GM12875 (cell line): ENCODE results near the gene YKT6.

Experiments used
- H3K4me3 ChIP-seq: one replicate; pipeline ENCODE4 v1.5.1; 2011; ENCODE audit warnings: low read depth, low read length, control low read depth
- TF ChIP-seq, protein P1 (sequence below): IDR thresholded peaks from 2 replicates; pipeline ENCODE4 v1.5.1; 2011; ENCODE audit warnings: low read depth, mild to moderate bottlenecking, control low read depth, inconsistent platforms, low read length, moderate library complexity, borderline replicate concordance; ENCODE audit not compliant: insufficient read depth

YKT6 gene

DNA sequence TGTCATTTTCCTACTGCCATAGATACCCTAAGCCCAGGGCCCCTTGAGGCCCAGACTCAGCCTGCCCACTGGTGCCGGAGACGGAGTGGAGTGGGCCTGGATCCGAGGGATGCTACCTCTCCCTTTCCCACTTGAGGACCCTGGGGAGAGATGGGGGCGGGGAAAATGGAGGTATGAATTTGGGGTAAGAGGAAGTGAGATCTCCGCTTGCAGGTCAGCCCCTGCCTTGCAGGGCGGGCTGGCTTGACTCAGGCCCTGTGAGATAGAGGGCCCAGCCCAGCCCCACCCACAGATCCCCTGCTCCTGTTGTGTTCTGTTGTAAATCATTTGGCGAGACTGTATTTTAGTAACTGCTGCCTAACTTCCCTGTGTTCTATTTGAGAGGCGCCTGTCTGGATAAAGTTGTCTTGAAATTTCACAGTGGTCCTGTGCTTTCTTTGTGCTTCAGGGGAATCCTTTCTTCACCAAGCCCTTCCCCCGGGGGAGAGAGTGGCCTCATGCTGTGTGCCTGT, 13.2 kb downstream of the YKT6 start:
- no peak overlapping the region for H3K4me3 ChIP-seq
- TF ChIP-seq, protein P1, sequence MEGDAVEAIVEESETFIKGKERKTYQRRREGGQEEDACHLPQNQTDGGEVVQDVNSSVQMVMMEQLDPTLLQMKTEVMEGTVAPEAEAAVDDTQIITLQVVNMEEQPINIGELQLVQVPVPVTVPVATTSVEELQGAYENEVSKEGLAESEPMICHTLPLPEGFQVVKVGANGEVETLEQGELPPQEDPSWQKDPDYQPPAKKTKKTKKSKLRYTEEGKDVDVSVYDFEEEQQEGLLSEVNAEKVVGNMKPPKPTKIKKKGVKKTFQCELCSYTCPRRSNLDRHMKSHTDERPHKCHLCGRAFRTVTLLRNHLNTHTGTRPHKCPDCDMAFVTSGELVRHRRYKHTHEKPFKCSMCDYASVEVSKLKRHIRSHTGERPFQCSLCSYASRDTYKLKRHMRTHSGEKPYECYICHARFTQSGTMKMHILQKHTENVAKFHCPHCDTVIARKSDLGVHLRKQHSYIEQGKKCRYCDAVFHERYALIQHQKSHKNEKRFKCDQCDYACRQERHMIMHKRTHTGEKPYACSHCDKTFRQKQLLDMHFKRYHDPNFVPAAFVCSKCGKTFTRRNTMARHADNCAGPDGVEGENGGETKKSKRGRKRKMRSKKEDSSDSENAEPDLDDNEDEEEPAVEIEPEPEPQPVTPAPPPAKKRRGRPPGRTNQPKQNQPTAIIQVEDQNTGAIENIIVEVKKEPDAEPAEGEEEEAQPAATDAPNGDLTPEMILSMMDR: no peak

DNA sequence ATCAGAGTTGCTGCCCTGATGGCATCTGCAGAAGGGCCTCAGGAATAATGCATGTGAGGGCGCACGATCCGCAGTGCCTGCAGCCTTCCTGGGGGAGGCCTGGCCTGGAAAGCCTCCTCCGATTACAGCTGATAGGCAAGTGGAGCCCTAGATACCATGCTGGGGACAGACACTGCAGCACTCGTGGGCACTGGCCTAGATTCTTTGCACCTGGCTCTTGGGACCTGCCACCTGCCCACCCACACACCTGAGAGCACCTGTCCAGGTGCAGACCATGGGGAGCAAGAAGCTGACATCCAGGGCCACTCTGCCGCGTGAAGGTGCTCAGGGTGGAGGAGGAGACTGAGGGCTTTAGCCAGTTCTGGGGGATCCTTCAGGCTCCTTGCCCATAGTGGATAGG, 14.8 kb downstream of the YKT6 start:
- TF ChIP-seq, protein P1: no peak
- H3K4me3 ChIP-seq: no peak overlapping the region

GRCh38 chr7:44216019-44216418, 15.2 kb downstream of the YKT6 start:
- TF ChIP-seq, protein P1: no peak
- H3K4me3 ChIP-seq: no peak overlapping the region

- TF ChIP-seq, protein P1: no peak
- H3K4me3 ChIP-seq: no peak overlapping the region
Observed at GRCh38 chr7:44216521-44217222, 15.9 kb downstream of the YKT6 start.

- TF ChIP-seq, protein P1: no peak
Observed at GRCh38 chr7:44217223-44217714, 16.5 kb downstream of the YKT6 start.

GRCh38 chr7:44217852-44218402, 17.1 kb downstream of the YKT6 start:
- TF ChIP-seq, protein P1: no peak
- H3K4me3 ChIP-seq: no peak overlapping the region

More at GRCh38 chr7:44217223-44217714, 16.5 kb downstream of the YKT6 start:
- no peak overlapping the region for H3K4me3 ChIP-seq
